ENCODE results near the gene TAS1R2.

Gene TAS1R2

DNA sequence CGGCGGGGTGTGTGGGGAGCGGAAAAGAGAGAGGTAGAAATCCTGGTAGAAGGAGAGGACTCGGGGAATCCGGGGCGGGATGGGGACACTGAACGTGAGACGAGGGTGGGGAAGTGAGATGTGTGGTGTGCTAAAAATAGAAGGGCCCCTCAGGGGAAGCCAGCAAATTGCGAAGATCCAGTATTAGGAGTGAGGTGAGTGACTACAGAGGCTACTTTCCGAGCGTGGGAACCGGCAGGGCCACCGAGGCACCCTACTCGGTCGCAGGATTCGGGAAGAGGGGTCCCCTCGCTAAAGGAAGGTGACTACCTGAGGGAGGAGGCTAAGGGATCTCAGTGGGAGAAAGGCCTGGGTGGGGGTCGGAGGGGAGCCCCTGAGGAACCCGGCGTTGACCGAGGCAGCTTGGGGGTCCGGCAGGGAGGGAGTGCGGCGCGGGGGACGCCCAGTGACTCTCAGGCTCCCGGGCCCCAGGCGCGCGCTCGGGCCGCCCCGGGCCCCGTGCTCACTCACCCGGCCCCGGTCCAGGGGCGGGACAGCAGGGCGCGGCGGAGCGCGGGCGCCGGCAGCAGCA, 42.6 kb upstream of the TAS1R2 start:
- peak overlapping the region; percentile 94 for H3K4me3 ChIP-seq (ENCODE audit: control insufficient read depth, low read depth, low read length)
- no peak for DNase-seq (ENCODE audit: low read depth)
- TF ChIP-seq, protein P1, sequence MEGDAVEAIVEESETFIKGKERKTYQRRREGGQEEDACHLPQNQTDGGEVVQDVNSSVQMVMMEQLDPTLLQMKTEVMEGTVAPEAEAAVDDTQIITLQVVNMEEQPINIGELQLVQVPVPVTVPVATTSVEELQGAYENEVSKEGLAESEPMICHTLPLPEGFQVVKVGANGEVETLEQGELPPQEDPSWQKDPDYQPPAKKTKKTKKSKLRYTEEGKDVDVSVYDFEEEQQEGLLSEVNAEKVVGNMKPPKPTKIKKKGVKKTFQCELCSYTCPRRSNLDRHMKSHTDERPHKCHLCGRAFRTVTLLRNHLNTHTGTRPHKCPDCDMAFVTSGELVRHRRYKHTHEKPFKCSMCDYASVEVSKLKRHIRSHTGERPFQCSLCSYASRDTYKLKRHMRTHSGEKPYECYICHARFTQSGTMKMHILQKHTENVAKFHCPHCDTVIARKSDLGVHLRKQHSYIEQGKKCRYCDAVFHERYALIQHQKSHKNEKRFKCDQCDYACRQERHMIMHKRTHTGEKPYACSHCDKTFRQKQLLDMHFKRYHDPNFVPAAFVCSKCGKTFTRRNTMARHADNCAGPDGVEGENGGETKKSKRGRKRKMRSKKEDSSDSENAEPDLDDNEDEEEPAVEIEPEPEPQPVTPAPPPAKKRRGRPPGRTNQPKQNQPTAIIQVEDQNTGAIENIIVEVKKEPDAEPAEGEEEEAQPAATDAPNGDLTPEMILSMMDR (IDR thresholded peaks at IDR 0.05; ENCODE audit: control insufficient read depth, insufficient read depth, low read depth, low read length, missing control alignments) = no peak

DNA sequence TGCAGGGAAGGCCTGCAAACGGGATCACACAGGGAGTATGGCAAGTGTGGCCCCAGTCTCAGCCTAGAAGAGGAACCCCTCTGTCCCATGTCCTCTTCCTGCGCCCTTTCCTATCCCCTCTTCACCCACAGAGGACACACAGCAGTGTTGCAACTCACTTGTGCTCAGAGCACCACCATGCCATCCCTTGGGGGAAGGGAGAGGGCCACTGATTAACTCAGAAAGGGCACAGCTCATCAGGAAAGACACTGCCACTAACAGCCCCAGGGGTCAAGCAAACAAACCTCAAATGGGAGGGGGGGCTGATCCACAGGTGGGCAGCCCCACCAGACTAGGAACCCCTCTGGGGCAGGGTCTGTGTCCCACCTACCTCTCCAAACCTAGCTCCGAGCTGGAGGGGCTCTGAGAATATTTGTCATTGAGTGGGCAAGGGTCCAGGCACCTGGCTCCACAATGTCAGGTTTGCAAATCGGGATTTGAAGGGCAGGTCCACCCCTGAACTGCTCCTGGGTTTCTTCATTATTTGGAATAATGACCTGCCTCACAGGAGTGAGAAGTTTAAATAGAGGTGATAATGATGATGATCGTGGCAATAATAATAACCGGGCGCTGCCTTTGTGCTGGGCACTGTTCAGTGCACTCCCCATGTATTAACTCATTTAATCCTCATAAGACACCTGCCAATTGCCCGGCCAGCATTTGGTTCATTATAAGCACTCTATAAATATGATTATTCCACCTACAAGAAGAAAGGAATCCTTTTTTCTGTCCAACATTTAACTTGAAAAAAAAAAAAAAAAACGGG, 41.9 kb upstream of the TAS1R2 start:
- H3K4me3 ChIP-seq (ENCODE audit: control insufficient read depth, low read depth, low read length) = peak overlapping the region; percentile 94
- no peak for DNase-seq (ENCODE audit: low read depth)
- TF ChIP-seq, protein P1 (IDR thresholded peaks at IDR 0.05; ENCODE audit: control insufficient read depth, insufficient read depth, low read depth, low read length, missing control alignments) = no peak

DNA sequence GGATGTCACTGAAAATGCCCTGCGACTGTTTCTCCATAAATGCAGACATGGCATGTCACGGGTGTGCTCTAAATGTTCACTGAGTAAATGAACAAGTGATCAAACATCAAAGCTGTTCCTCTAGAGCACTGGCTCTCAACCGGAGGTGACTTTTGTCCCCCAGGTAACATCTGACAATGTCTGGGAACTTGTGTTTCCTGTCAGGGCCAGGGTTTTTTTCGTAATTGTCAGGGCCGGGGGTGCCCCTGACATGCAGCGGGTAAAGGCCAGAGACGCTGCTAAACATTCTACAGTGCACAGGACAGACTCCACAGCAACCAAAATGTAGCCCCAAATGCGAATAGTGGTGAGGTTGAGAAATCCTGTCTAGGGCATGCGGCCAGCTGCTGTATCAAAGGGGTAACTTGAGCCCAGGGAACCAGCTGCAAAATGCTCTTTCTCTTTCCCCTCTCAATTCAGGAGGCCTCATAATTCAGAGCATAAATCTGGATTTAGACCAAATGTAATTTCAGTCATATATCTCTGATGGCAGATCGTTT, 40.9 kb upstream of the TAS1R2 start:
- no peak overlapping the region for H3K4me3 ChIP-seq (ENCODE audit: control insufficient read depth, low read depth, low read length)
- TF ChIP-seq, protein P1 (IDR thresholded peaks at IDR 0.05; ENCODE audit: control insufficient read depth, insufficient read depth, low read depth, low read length, missing control alignments) = no peak
- DNase-seq (ENCODE audit: low read depth) = no peak

DNA sequence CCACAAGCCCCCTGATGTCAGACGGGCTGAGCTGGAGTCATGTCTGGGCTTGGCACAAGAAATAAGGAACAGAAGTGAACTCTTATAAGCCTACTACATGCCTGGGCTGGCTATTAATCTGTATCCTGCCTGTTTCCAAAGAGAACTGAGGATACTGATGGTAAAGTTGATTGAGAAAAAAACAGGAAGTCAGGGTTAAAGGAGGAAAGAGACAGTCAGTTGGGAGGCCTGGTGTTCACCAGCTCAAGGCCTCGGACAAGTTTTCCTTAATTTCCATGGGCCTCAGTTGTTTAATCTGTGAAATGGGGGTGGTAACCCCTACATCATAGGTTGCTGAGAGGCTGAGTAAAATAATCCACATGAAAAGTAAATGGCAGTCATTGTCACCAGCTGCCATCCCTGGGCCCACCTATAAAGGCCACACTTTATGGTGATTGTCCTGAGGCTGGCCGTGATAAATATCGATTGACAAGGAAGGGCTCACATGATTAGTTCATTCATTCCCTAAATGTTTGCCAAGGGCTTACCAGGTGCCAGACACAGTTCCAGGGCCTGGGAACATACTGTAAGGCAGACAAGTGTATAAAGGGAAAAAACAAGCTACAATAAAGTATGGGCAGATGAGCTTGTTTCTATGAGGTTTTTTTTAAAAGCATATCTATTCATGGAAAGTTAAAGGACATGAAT, 40.0 kb upstream of the TAS1R2 start:
- DNase-seq (ENCODE audit: low read depth) = no peak
- H3K4me3 ChIP-seq (ENCODE audit: control insufficient read depth, low read depth, low read length) = no peak overlapping the region
- TF ChIP-seq, protein P1 (IDR thresholded peaks at IDR 0.05; ENCODE audit: control insufficient read depth, insufficient read depth, low read depth, low read length, missing control alignments) = no peak

DNA sequence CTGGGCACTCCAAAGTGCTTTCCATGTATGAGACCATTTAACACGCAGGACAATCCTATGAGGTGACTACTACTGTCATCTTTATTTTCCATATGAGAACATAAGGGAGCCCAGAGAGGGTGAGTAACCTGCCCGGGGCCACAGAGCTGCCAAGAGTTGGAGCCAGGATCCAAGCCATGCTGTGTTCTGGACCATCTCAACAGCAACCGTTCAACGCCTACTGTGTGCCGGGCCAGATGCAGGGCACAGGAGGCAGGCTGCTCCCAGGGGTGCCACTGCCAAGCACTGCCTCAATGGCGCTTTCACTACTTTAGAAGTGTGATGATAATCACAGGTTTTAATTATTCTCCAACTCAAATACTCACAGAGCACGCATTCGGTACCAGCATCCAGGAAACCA, 39.1 kb upstream of the TAS1R2 start:
- no peak overlapping the region for H3K4me3 ChIP-seq (ENCODE audit: control insufficient read depth, low read depth, low read length)
- TF ChIP-seq, protein P1 (IDR thresholded peaks at IDR 0.05; ENCODE audit: control insufficient read depth, insufficient read depth, low read depth, low read length, missing control alignments) = no peak
- no peak for DNase-seq (ENCODE audit: low read depth)

DNA sequence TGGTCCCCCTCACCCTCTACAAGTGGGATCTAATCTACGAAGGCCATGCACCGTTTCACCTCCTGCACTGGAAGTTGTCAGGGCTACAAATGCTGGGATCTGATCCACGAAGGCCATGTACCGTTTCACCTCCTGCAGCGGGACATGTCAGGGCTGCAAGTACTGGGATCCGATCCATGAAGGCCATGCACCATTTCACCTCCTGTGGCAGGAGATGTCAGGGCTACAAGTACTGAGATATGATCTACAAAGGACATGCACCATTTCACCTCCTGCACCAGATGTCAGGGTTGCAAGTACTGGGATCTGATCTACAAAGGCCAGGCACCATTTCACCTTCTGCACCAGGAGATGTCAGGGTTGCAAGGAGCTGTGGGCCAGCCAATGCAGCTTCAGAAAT, 35.9 kb upstream of the TAS1R2 start:
- no peak for DNase-seq (ENCODE audit: low read depth)
- no peak overlapping the region for H3K4me3 ChIP-seq (ENCODE audit: control insufficient read depth, low read depth, low read length)
- TF ChIP-seq, protein P1 (IDR thresholded peaks at IDR 0.05; ENCODE audit: control insufficient read depth, insufficient read depth, low read depth, low read length, missing control alignments) = no peak

Measured in AG09309 (cell line).